LoVo (cell line): ENCODE results near the gene SRGN.

Source experiments
- DNase-seq: peaks from one replicate; pipeline ENCODE4 v3.0.0-alpha.2; 2016; ENCODE audit warnings: low spot score

Gene SRGN

GRCh38 chr10:69061305-69062161, 26.4 kb upstream of the SRGN start:
- peak; percentile 6 for DNase-seq

- no peak for DNase-seq
Measured at GRCh38 chr10:69062901-69063300, 25.0 kb upstream of the SRGN start.

- no peak for DNase-seq
Measured at GRCh38 chr10:69064762-69065328, 23.1 kb upstream of the SRGN start.

- no peak for DNase-seq
Measured at GRCh38 chr10:69065406-69066361, 22.2 kb upstream of the SRGN start.

- no peak for DNase-seq
Measured at GRCh38 chr10:69067189-69067588, 20.7 kb upstream of the SRGN start.

- DNase-seq: no peak
Measured at GRCh38 chr10:69068549-69068948, 19.4 kb upstream of the SRGN start.

GRCh38 chr10:69069090-69070042, 18.5 kb upstream of the SRGN start:
- DNase-seq: no peak

- no peak for DNase-seq
Measured at GRCh38 chr10:69070951-69071350, 17.0 kb upstream of the SRGN start.

GRCh38 chr10:69071610-69072009, 16.3 kb upstream of the SRGN start:
- DNase-seq: no peak

GRCh38 chr10:69073026-69073425, 14.9 kb upstream of the SRGN start:
- DNase-seq: no peak

- DNase-seq: no peak
Measured at GRCh38 chr10:69073736-69074364, 14.1 kb upstream of the SRGN start.

GRCh38 chr10:69074532-69074931, 13.4 kb upstream of the SRGN start:
- no peak for DNase-seq

- no peak for DNase-seq
Measured at GRCh38 chr10:69075431-69075830, 12.5 kb upstream of the SRGN start.

GRCh38 chr10:69078311-69078710, 9.6 kb upstream of the SRGN start:
- no peak for DNase-seq

- no peak for DNase-seq
Measured at GRCh38 chr10:69080226-69080625, 7.7 kb upstream of the SRGN start.

- no peak for DNase-seq
Measured at GRCh38 chr10:69086001-69086509, 1.8 kb upstream of the SRGN start.

- no peak for DNase-seq
Measured at GRCh38 chr10:69088471-69088769, 517 bp downstream of the SRGN start.

- no peak for DNase-seq
Measured at GRCh38 chr10:69088801-69089501, 1.0 kb downstream of the SRGN start.

- no peak for DNase-seq
Measured at GRCh38 chr10:69089638-69090599, 2.0 kb downstream of the SRGN start.
